ENCODE measurements around the gene AMDHD2. TPM values are rescaled to one million over a fixed set of nuclear protein-coding genes. Genes with fewer than 3 reads are reported as not detected.
A peak's percentile ranks its signal among the peaks of the same experiment; 100 is the strongest.

Gene AMDHD2
- total and polyA plus RNA-seq, 2 of the 13 experiments (the other 11 are each of a cell fraction or from before 2014, with no cell fraction given) = 33.5 to 39.1 TPM

GRCh38 chr16:2490190-2491105 lies 29.7 kb upstream of the AMDHD2 start (continued):
- TF ChIP-seq, protein P1, sequence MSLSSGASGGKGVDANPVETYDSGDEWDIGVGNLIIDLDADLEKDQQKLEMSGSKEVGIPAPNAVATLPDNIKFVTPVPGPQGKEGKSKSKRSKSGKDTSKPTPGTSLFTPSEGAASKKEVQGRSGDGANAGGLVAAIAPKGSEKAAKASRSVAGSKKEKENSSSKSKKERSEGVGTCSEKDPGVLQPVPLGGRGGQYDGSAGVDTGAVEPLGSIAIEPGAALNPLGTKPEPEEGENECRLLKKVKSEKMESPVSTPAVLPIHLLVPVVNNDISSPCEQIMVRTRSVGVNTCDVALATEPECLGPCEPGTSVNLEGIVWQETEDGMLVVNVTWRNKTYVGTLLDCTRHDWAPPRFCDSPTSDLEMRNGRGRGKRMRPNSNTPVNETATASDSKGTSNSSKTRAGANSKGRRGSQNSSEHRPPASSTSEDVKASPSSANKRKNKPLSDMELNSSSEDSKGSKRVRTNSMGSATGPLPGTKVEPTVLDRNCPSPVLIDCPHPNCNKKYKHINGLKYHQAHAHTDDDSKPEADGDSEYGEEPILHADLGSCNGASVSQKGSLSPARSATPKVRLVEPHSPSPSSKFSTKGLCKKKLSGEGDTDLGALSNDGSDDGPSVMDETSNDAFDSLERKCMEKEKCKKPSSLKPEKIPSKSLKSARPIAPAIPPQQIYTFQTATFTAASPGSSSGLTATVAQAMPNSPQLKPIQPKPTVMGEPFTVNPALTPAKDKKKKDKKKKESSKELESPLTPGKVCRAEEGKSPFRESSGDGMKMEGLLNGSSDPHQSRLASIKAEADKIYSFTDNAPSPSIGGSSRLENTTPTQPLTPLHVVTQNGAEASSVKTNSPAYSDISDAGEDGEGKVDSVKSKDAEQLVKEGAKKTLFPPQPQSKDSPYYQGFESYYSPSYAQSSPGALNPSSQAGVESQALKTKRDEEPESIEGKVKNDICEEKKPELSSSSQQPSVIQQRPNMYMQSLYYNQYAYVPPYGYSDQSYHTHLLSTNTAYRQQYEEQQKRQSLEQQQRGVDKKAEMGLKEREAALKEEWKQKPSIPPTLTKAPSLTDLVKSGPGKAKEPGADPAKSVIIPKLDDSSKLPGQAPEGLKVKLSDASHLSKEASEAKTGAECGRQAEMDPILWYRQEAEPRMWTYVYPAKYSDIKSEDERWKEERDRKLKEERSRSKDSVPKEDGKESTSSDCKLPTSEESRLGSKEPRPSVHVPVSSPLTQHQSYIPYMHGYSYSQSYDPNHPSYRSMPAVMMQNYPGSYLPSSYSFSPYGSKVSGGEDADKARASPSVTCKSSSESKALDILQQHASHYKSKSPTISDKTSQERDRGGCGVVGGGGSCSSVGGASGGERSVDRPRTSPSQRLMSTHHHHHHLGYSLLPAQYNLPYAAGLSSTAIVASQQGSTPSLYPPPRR (CRISPR knock-in tag; IDR thresholded peaks at IDR 0.05; ENCODE audit: borderline replicate concordance) = no peak
- TF ChIP-seq NFYB (CRISPR knock-in tag; IDR thresholded peaks at IDR 0.05) = no peak
- TF ChIP-seq ZBTB10 (CRISPR knock-in tag; IDR thresholded peaks at IDR 0.05; ENCODE audit: borderline replicate concordance) = no peak
- TF ChIP-seq STAG1 (CRISPR knock-in tag; IDR thresholded peaks at IDR 0.05) = no peak
- TF ChIP-seq, protein P2, sequence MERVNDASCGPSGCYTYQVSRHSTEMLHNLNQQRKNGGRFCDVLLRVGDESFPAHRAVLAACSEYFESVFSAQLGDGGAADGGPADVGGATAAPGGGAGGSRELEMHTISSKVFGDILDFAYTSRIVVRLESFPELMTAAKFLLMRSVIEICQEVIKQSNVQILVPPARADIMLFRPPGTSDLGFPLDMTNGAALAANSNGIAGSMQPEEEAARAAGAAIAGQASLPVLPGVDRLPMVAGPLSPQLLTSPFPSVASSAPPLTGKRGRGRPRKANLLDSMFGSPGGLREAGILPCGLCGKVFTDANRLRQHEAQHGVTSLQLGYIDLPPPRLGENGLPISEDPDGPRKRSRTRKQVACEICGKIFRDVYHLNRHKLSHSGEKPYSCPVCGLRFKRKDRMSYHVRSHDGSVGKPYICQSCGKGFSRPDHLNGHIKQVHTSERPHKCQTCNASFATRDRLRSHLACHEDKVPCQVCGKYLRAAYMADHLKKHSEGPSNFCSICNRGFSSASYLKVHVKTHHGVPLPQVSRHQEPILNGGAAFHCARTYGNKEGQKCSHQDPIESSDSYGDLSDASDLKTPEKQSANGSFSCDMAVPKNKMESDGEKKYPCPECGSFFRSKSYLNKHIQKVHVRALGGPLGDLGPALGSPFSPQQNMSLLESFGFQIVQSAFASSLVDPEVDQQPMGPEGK (CRISPR knock-in tag; IDR thresholded peaks at IDR 0.05) = no peak
- no peak for TF ChIP-seq KLF16 (CRISPR knock-in tag; IDR thresholded peaks at IDR 0.05)
- no peak for TF ChIP-seq ATF7 (IDR thresholded peaks at IDR 0.05)
- no peak for TF ChIP-seq ATF7 (CRISPR knock-in tag; IDR thresholded peaks at IDR 0.05)
- no peak for TF ChIP-seq KDM6A (CRISPR knock-in tag; IDR thresholded peaks at IDR 0.05; ENCODE audit: low read depth)
- no peak for TF ChIP-seq POGZ (CRISPR knock-in tag; IDR thresholded peaks at IDR 0.05)
- TF ChIP-seq DNMT1 (CRISPR knock-in tag; IDR thresholded peaks at IDR 0.05) = no peak
- peak; percentile 41 for TF ChIP-seq HNRNPLL (IDR thresholded peaks at IDR 0.05; ENCODE audit: low read depth, low read length, poor library complexity, severe bottlenecking)
- peak; percentile 49; the same call in 1 of the 2 replicates for TF ChIP-seq HNRNPL (IDR thresholded peaks at IDR 0.05; ENCODE audit: low read depth, low read length)
- TF ChIP-seq NR1H2 (CRISPR knock-in tag; IDR thresholded peaks at IDR 0.05; ENCODE audit: borderline replicate concordance, low read depth) = no peak
- TF ChIP-seq ZNF619 (CRISPR knock-in tag; IDR thresholded peaks at IDR 0.05) = no peak
- TF ChIP-seq ZNF652 (CRISPR knock-in tag; IDR thresholded peaks at IDR 0.05; ENCODE audit: borderline replicate concordance, low read depth) = no peak
- TF ChIP-seq ZNF549 (CRISPR knock-in tag; IDR thresholded peaks at IDR 0.05) = no peak
- TF ChIP-seq ZMYM2 (CRISPR knock-in tag; IDR thresholded peaks at IDR 0.05) = no peak
- no peak for TF ChIP-seq ZNF180 (CRISPR knock-in tag; IDR thresholded peaks at IDR 0.05; ENCODE audit: borderline replicate concordance, low read depth)
- TF ChIP-seq AKAP8 (CRISPR knock-in tag; IDR thresholded peaks at IDR 0.05) = no peak
